ENCODE data around the gene MT1B. TPM values are rescaled to one million over a fixed set of nuclear protein-coding genes. Genes with fewer than 3 reads are reported as not detected.

Gene MT1B
- not detected in 2 replicates for total RNA-seq (2012; rRNA removed)
- polyA plus RNA-seq (2012; rRNA removed) = not detected in 2 replicates
- not detected in 2 replicates for polyA plus RNA-seq (2012; cell fraction: cytosol; rRNA removed)
- polyA plus RNA-seq (2012; cell fraction: nucleus; rRNA removed; ENCODE audit: low replicate concordance) = not detected in 2 replicates
- Bru-seq, nascent RNA = not detected
- BruChase-seq, experiment 1, labeled RNA remaining after a 6-hour chase = not detected
- BruChase-seq, experiment 2, labeled RNA remaining after a 2-hour chase = not detected
- long read RNA-seq = 0 reads

- Histone ChIP-seq H3K36me3 (ENCODE audit: control insufficient read depth, insufficient read depth, low read length) (no peaks in the 10 kb centered on the region), H4K8ac (ENCODE audit: low read depth in 2 of 2, low read length in 2 of 2) (no peak within 1 kb of the TSS), H2AK9ac (replicated peaks; ENCODE audit: low read depth, low read length, poor library complexity) (no peak within 1 kb of the TSS), H3K9ac (ENCODE audit: low read depth, low read length) (no peak within 1 kb of the TSS), H3K4me3 (ENCODE audit: insufficient read depth, low read depth, low read length) (no peak within 1 kb of the TSS), H2BK20ac (ENCODE audit: low read depth, low read length) (no peak within 1 kb of the TSS), H3K79me1 (ENCODE audit: low read depth in 1 of 2, low read length in 2 of 2) (no peaks in the 10 kb centered on the region), H3K4ac (ENCODE audit: low read depth, low read length) (no peak within 1 kb of the TSS), H2BK5ac (ENCODE audit: low read depth, low read length, poor library complexity, severe bottlenecking) (no peak within 1 kb of the TSS), H3K27me3 (ENCODE audit: control insufficient read depth, insufficient read depth, low read length) (peaks cover 76% of the 10 kb centered on the region), H3K9me3 (ENCODE audit: control insufficient read depth, insufficient read depth, low read length) (no peaks in the 10 kb centered on the region), H2BK15ac (ENCODE audit: low read depth, low read length) (no peak within 1 kb of the TSS), H2AK5ac (ENCODE audit: low read depth, low read length) (no peak within 1 kb of the TSS), H4K20me1 (ENCODE audit: insufficient read depth, low read length) (no peaks in the 10 kb centered on the region; the same call in 1 of the 2 replicates), H4K5ac (ENCODE audit: low read depth, low read length) (no peak within 1 kb of the TSS), H3K14ac (replicated peaks; ENCODE audit: low read depth, low read length) (no peak within 1 kb of the TSS), H3K18ac (ENCODE audit: low read depth, low read length) (no peak within 1 kb of the TSS), H3K56ac (ENCODE audit: extremely low read depth, insufficient read depth, low read length) (no peak within 1 kb of the TSS), H2AFZ (replicated peaks; ENCODE audit: low read length, poor library complexity) (no peak within 1 kb of the TSS), H3K23ac (ENCODE audit: low read depth, low read length) (no peak within 1 kb of the TSS), H3K9me1 (ENCODE audit: insufficient read depth, low read length) (0 out of 2 replicates have a peak, but pooled peaks cover 3% of the 10 kb centered on the region), H2BK120ac (ENCODE audit: low read depth, low read length) (no peak within 1 kb of the TSS), H4K91ac (ENCODE audit: insufficient read depth, low read depth, low read length) (no peak within 1 kb of the TSS), H3K27ac (ENCODE audit: insufficient read depth, low read length) (no peak within 1 kb of the TSS), H3K4me1 (ENCODE audit: control insufficient read depth, insufficient read depth, low read length) (no peaks in the 10 kb centered on the region), H3K4me2 (ENCODE audit: low read depth, low read length) (no peak within 1 kb of the TSS)
- ATAC-seq (ENCODE audit: low read depth) (no peak), DNase-seq (no peak)
- in situ Hi-C loops (cut with MboI; ENCODE audit: low sequenced_read_pairs) (no loop called here), dilution Hi-C loops (cut with HindIII; ENCODE audit: low sequenced_read_pairs, unreplicated experiment) (no loop called here), intact Hi-C loops (cut with micrococcal nuclease) (no loop called here)
- TF ChIP-seq POLR2A (IDR thresholded peaks at IDR 0.05; ENCODE audit: low read depth, low read length) = no peak
- no peak for TF ChIP-seq NFE2L2 (IDR thresholded peaks at IDR 0.05; ENCODE audit: low read depth, low read length)
- TF ChIP-seq, protein P1, sequence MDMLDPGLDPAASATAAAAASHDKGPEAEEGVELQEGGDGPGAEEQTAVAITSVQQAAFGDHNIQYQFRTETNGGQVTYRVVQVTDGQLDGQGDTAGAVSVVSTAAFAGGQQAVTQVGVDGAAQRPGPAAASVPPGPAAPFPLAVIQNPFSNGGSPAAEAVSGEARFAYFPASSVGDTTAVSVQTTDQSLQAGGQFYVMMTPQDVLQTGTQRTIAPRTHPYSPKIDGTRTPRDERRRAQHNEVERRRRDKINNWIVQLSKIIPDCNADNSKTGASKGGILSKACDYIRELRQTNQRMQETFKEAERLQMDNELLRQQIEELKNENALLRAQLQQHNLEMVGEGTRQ (IDR thresholded peaks at IDR 0.05; ENCODE audit: low read depth, low read length) = no peak
- TF ChIP-seq RCOR1 (IDR thresholded peaks at IDR 0.05; ENCODE audit: insufficient replicate concordance, low read length) = no peak
- TF ChIP-seq RAD21 (IDR thresholded peaks at IDR 0.05; ENCODE audit: low read length) = no peak
- no peak for TF ChIP-seq MXI1 (IDR thresholded peaks at IDR 0.05; ENCODE audit: borderline replicate concordance, low read depth, low read length)
- TF ChIP-seq CEBPB (IDR thresholded peaks at IDR 0.05; ENCODE audit: low read depth, low read length) = no peak
- TF ChIP-seq BHLHE40 (IDR thresholded peaks at IDR 0.05; ENCODE audit: low read depth, low read length) = no peak
- BruUV-seq (replicated peaks) = no TSS peak
- 80% methylated on average over 1 of the region's 7 CpGs; no CpG with 5 or more reads in 1 of the 2 experiments for WGBS, 2 experiments (ENCODE audit: extremely low coverage in 2 of 2, insufficient read length in 1 of 2)
- CTCF ChIA-PET = no interaction called here
- POLR2A ChIA-PET (ENCODE audit: unreplicated experiment) = no interaction called here
Observed at GRCh38 chr16:56651586-56651985, at the start of gene MT1B. Gene MT1B (plus strand): TSS chr16:56651886. CDS start chr16:56651954, 68 bp downstream.

Measured in IMR-90 (cell line).